Retina (tissue), 1 donor: ENCODE data around the gene SDR42E1.
"Not testable (repeated sequence)": the region's sequence is repeated elsewhere in the genome, so short reads cannot be mapped to it uniquely, and the experiment has no call there.

Source experiments
- DNase-seq: peaks from one replicate; pipeline ENCODE4 v3.0.0-alpha.2; 2016

Gene SDR42E1

GRCh38 chr16:82037251-82037650, 26.0 kb upstream of the SDR42E1 start:
- DNase-seq, result no peak

DNA sequence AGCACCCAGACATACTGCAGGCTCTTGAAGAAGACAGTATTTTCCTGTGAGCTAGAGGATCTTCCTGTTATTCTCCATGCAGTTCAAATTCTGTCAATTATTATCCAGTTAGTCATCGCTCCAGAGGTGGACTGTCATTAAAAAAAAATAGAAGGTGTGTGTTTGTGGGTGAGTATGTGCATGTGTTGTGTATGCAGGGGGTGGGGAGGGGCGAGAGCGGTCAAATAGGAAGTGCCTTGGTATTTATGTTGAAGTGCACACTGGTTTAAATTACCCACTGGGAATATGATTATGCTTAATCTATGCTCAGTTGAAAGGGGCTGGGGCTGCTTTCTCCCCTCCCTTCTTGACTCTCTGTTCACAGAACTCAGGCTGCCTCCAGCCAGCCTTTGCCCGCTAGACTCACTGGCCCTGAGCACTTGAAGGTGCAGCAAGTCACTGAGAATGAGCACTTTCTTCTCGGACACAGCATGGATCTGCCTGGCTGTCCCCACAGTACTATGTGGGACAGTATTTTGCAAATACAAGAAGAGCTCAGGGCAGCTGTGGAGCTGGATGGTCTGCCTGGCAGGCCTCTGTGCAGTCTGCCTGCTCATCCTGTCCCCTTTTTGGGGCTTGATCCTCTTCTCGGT, 23.8 kb upstream of the SDR42E1 start, which contains the start of gene HSD17B2:
Gene HSD17B2, plus strand, starts transcription at position 273 of the 632 bp plus-strand sequence. Its CDS starts 172 bp downstream, at position 445.
- DNase-seq, result no peak

- DNase-seq, result no peak
These were observed 22.5 kb upstream of the SDR42E1 start for GRCh38 chr16:82033683-82034300.

GRCh38 chr16:82033006-82033405, 21.7 kb upstream of the SDR42E1 start:
- no peak for DNase-seq

DNA sequence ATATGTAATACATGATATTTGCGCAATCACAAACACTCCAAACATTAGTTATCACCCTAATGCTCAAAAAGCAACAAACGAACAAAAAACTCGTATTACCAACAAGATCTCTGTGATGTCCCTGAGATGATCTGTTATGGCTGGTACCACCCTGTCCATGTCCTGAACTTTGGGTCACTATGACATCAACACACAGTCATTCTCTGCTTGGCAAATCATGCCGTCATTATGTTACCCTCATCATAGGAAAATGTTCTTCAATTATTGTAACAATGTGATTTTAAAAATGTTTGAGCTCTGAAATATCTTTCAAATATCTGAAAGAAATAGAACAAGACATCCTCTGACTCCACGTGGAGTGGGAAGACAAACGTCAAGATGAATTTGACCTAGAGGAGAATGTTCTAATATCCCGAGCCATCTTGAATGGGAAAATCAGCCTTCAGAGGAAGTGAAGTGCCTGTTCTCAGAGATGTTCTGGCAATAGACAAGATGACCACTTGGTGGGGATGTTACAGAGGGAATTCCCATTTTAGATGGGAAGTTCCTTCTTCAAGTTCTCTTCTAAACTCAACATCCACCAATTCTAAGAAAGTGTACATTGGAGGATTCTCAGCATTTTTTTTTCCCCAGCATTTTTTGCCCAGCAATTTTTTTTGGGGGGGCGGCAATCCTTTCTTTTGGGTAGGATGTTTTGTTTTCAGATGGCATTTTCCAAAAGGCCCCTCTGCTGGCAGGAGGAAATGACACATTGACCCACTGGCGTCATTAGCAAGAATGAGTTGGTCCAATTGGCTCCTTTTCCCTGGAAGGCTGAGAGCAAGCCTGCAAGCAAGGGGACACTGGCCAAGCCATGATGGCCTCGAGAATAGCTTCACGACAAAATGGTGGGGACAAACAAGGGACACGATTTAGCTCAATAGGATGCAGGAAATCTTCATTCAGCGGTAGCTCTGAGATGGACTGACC, 20.1 kb upstream of the SDR42E1 start:
- DNase-seq, result peak; percentile 57

DNA sequence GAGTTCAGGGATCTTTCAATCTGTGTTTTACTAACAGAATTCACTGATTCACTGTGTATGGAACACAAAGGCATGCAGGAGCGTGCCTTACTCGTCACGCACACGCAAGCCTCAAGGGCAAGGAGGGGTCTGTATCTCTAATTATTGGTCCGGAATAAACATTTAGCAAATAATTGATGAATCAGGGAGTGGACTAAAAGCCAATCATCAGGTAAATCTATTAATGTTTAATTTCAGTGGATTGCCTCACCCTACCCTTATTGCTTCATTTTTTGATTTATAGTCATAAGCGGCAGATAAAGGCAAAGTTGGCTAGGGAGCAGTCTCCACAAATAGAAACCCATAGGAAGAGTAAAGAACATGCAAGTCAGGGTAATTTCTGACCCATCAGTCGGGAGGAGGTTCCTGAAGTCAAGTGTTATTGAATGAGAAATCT, 16.4 kb upstream of the SDR42E1 start:
- DNase-seq, result no peak

DNA sequence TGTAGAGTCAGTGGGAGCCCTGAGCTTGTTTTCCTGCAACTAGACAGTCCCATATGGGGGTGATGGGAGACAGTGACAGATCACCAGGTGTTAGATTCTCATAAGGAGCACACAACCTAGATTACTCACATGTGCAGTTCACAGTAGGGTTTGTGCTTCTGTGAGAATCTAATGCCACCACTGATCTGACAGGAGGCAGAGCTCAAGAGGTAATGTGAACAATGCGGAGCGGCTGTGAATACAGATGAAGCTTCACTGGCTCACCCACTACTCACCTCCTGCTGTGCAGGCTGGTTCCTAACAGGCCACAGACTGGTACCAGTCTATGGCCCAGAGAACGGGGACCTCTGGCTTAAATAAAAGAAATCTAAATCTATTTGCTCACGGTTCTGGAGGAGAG, 13.6 kb upstream of the SDR42E1 start:
- no peak for DNase-seq

GRCh38 chr16:82024316-82024715, 13.0 kb upstream of the SDR42E1 start:
- no peak for DNase-seq

- DNase-seq, result no peak
These were observed 11.9 kb upstream of the SDR42E1 start for GRCh38 chr16:82023206-82023605.

GRCh38 chr16:82020051-82020450, 8.8 kb upstream of the SDR42E1 start:
- no peak for DNase-seq

DNA sequence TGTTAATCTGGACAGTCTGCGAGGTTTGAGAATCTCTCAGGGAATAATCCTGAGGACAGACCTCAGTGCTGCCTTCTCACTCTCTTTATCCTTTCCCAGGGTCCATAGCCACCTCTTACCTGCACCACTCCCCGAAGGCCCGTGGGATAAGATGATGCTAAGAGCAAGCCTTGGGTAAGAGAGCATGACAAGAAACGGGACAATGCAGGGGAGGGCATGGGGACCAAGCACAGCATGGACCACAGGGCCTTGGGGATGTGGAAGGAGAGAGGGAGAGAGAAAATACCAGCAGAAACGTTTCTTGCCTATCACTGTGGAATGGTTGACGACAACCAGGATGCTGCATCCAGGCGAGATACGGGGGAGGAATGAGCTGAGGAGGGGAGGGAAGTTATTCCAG, 8.3 kb upstream of the SDR42E1 start:
- no peak for DNase-seq

- DNase-seq, result no peak
These were observed 6.8 kb upstream of the SDR42E1 start for GRCh38 chr16:82017911-82018568.

DNA sequence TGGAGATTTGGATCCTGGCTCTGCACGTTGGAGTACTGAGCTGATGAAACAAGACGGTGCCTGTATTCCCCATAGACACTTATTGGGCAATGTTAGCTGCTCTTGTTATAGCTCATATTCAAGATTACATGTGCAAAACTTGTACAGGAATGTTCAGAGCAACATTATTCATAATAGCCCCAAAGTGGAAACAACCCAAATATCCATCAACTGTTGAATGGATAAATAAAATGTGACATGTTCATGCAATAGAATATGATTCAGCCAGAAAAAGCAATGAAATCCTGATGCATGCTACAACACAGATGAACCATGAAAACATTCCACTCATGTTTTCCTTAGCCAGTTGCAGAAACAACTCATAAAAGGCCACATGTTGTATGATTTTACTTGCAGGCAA, 5.7 kb upstream of the SDR42E1 start:
- DNase-seq, result no peak

GRCh38 chr16:82016263-82016662, 5.0 kb upstream of the SDR42E1 start:
- DNase-seq, result no peak

GRCh38 chr16:82013139-82013538, 1.9 kb upstream of the SDR42E1 start:
- DNase-seq, result no peak

- no peak for DNase-seq
These were observed 621 bp downstream of the SDR42E1 start for GRCh38 chr16:82010649-82011048.

DNA sequence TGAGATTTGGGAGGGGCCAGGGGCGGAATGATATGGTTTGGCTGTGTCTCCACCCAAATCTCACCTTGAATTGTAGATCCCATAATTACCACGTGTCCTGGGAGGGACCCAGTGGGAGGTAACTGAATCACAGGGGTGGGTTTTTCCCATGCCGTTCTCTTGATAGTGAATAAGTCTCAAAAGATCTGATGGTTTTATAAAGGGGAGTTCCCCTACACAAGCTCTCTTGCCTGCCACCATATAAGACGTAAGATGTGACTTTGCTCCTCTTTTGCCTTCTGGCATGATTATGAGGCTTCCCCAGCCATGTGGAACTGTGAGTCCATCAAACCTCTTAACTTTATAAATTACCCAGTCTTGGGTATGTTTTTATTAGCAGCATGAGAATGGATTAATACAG, 1.5 kb downstream of the SDR42E1 start:
- DNase-seq, result not testable (repeated sequence)

- DNase-seq, result no peak
These were observed 2.2 kb downstream of the SDR42E1 start for GRCh38 chr16:82008957-82009592.

DNA sequence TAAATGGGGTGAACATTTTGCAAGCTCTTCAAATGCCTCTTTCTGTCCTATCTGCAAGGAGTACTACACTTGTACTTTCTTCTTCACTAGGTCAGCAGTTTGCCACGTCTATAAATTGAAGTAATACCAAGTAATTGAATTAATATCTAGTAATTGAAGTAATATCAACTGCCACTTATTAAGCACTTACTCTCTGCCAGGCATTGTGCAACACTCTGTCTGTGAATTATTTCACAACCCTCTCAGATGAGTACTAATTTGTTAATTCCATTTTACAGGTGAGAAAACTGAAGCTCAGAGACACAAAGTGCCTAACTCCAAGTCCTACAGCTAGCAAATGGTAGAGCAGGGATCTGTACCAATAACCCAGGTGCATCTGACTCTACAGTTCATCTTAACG, 4.1 kb downstream of the SDR42E1 start:
- no peak for DNase-seq

GRCh38 chr16:82006036-82006435, 5.2 kb downstream of the SDR42E1 start:
- no peak for DNase-seq

DNA sequence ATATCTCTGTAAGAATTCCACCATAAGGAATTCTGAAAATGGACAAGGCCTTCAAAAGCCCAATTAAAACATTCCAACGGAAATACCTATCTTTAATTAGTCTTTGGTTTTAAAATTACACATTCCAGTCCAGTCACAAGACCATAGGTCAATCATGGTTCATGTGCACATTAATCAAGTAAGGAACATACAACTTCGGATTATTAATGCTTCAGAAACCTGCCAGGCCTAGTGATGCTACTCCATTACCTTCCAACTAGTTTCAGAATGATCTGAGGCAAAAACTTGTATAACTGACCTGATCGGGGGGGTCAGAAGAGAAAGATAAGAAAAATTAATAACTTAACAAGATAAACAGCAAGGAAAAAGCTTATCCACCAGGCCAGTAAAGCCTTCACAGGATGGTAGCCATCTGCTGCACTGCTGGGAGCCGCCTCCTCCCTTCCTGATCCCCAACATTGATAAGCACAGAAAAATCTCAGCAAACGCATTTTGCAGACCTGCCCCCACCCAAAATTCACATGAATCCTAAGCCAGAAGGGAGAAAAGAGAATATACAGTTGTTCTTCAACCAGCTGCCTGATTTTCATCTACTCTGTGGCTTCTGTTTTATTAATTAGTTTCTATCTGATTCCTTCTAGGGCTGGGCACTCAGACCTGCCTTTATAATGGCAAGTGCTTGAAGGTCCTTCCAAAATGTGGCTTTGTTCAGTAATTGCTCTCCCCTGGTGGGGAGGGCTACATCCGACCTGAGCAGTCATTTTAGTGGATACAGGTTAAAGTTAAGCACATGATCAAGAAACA, 6.0 kb downstream of the SDR42E1 start:
- DNase-seq, result peak; percentile 65

GRCh38 chr16:82004601-82005000, 6.7 kb downstream of the SDR42E1 start:
- DNase-seq, result peak; percentile 52
